GM18498 (cell line): ENCODE measurements around the gene TANK.
"Not testable (repeated sequence)": the region's sequence is repeated elsewhere in the genome, so short reads cannot be mapped to it uniquely, and the experiment has no call there.

Source experiments
- ATAC-seq: cut with Tn5 transposase; IDR thresholded peaks from one replicate; pipeline ENCODE4 v1.9.1; 2021; ENCODE audit warnings: mild to moderate bottlenecking, moderate library complexity; ENCODE audit not compliant: unreplicated experiment

TANK gene

GRCh38 chr2:161160226-161161073 is at the start of gene TANK:
Gene TANK, plus strand, starts transcription at chr2:161160428. Its CDS starts 19,235 bp downstream, at chr2:161179663.
- peak; percentile 91 for ATAC-seq

GRCh38 chr2:161111531-161111930 is 48.7 kb upstream of the TANK start:
- no peak for ATAC-seq

- no peak for ATAC-seq
Measured at GRCh38 chr2:161112908-161113307, 47.3 kb upstream of the TANK start.

GRCh38 chr2:161113693-161114575 is 46.3 kb upstream of the TANK start:
- no peak for ATAC-seq

- no peak for ATAC-seq
Measured at GRCh38 chr2:161115205-161115604, 45.0 kb upstream of the TANK start.

- ATAC-seq: no peak
Measured at GRCh38 chr2:161115605-161116380, 44.4 kb upstream of the TANK start.

GRCh38 chr2:161116509-161116908 is 43.7 kb upstream of the TANK start:
- no peak for ATAC-seq

- ATAC-seq: no peak
Measured at GRCh38 chr2:161117506-161117905, 42.7 kb upstream of the TANK start.

GRCh38 chr2:161118722-161119121 is 41.5 kb upstream of the TANK start:
- no peak for ATAC-seq

- no peak for ATAC-seq
Measured at GRCh38 chr2:161119483-161119882, 40.7 kb upstream of the TANK start.

- no peak for ATAC-seq
Measured at GRCh38 chr2:161120775-161121174, 39.5 kb upstream of the TANK start.

GRCh38 chr2:161121622-161122021 is 38.6 kb upstream of the TANK start:
- ATAC-seq: no peak

- peak; percentile 64 for ATAC-seq
Measured at GRCh38 chr2:161122772-161123530, 37.3 kb upstream of the TANK start.

GRCh38 chr2:161123531-161124030 is 36.6 kb upstream of the TANK start:
- no peak for ATAC-seq

GRCh38 chr2:161124201-161124600 is 36.0 kb upstream of the TANK start:
- no peak for ATAC-seq

GRCh38 chr2:161128885-161129284 is 31.3 kb upstream of the TANK start:
- no peak for ATAC-seq

GRCh38 chr2:161130354-161130753 is 29.9 kb upstream of the TANK start:
- no peak for ATAC-seq

- no peak for ATAC-seq
Measured at GRCh38 chr2:161131074-161131680, 29.1 kb upstream of the TANK start.

- ATAC-seq: no peak
Measured at GRCh38 chr2:161131804-161132203, 28.4 kb upstream of the TANK start.

GRCh38 chr2:161132384-161132783 is 27.8 kb upstream of the TANK start:
- not testable (repeated sequence) for ATAC-seq
